ENCODE results near the gene STAC3. TPM values are rescaled to one million over a fixed set of nuclear protein-coding genes. Genes with fewer than 3 reads are reported as not detected.

Gene STAC3
- total and polyA plus RNA-seq, 2 of the 13 experiments (the other 11 are each of a cell fraction or from before 2014, with no cell fraction given), result 0.18 to 0.22 TPM

GRCh38 chr12:57229634-57230380, 21.2 kb downstream of the STAC3 start, which contains the start of gene SHMT2 (continued):
- TF ChIP-seq PAXIP1 (CRISPR knock-in tag; conservative IDR thresholded peaks at IDR 0.05), result no peak
- TF ChIP-seq GATA4 (IDR thresholded peaks at IDR 0.05; ENCODE audit: borderline replicate concordance, low read depth), result no peak
- no peak for TF ChIP-seq SRSF1 (optimal IDR thresholded peaks at IDR 0.05; ENCODE audit: low read depth, low read length)
- TF ChIP-seq NBN (conservative IDR thresholded peaks at IDR 0.05), result no peak
- TF ChIP-seq IRF1 (CRISPR knock-in tag; IDR thresholded peaks at IDR 0.05; ENCODE audit: low read depth), result no peak
- TF ChIP-seq FOXC1 (CRISPR knock-in tag; IDR thresholded peaks at IDR 0.05; ENCODE audit: borderline replicate concordance), result no peak
- no peak for TF ChIP-seq HOMEZ (CRISPR knock-in tag; IDR thresholded peaks at IDR 0.05; ENCODE audit: low read depth)
- TF ChIP-seq CENPX (CRISPR knock-in tag; IDR thresholded peaks at IDR 0.05), result no peak
- TF ChIP-seq ZNF136 (CRISPR knock-in tag; IDR thresholded peaks at IDR 0.05; ENCODE audit: low read depth), result no peak
- no peak; the same call in 1 of the 2 replicates for TF ChIP-seq ZNF609 (CRISPR knock-in tag; IDR thresholded peaks at IDR 0.05; ENCODE audit: borderline replicate concordance)
- TF ChIP-seq SIX1 (CRISPR knock-in tag; IDR thresholded peaks at IDR 0.05; ENCODE audit: borderline replicate concordance), result no peak
- peak; percentile 81 for TF ChIP-seq ZNF766 (CRISPR knock-in tag; IDR thresholded peaks at IDR 0.05; ENCODE audit: borderline replicate concordance)
- no peak; the same call in 1 of the 2 replicates for TF ChIP-seq CTCF (CRISPR knock-in tag; IDR thresholded peaks at IDR 0.05)
- TF ChIP-seq SETDB1 (CRISPR knock-in tag; IDR thresholded peaks at IDR 0.05; ENCODE audit: borderline replicate concordance), result no peak
